ENCODE measurements around the gene GRIN1.

GRIN1 gene

DNA sequence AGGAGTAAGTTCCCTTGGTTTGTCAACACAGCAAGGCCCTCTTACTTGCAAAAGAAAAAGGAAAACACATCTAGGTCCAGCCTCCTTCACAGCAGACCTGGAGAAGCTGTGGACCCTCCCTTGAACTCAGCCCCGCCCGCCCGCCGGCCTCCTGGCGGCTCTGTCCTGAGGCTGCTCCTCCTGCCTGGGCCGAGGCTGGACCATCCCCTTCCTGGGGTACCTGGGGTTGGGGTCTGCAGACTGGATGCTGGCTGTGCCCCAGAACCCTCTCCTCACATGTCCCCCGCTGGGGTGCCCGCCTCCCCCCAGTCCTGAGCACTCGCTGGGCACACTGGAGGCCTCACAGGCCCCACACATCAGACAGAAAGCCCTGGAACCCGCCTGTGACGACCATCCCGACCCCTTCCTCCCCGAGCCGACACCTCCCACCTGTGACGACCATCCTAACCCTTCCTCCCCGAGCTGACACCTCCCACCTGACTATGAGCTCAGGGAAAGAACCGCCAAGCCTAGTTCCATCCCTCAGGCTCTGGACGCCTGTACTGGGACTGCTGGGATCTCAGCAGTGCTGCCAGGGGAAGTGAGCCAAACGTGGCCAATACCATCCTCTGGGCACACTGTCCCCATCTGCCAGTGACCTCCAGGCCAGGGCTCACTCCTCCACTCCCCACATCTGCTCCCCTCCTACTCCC, 40.1 kb downstream of the GRIN1 start:
- no peak for DNase-seq (ENCODE audit: low spot score)

DNA sequence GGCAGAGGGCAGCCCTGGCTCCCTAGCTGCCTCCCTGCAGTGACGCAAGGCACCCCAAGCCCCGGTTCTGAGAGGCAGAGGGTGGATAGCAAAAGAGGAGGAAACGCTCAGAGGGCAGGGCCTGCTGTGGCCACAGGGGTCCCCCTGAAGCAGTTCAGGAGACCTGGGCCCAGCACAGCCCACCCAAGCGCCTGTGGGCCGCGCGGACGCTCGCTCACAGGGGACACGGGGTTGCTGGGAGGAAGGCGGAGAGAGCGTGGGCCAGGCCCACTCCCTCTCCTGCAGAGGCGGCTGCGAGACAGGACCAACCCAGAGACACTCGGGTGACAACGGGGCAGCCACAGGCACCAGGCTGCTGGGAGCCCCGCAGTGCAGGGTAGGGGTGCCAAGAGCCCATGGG, 40.8 kb downstream of the GRIN1 start:
- DNase-seq (ENCODE audit: low spot score) = no peak

DNA sequence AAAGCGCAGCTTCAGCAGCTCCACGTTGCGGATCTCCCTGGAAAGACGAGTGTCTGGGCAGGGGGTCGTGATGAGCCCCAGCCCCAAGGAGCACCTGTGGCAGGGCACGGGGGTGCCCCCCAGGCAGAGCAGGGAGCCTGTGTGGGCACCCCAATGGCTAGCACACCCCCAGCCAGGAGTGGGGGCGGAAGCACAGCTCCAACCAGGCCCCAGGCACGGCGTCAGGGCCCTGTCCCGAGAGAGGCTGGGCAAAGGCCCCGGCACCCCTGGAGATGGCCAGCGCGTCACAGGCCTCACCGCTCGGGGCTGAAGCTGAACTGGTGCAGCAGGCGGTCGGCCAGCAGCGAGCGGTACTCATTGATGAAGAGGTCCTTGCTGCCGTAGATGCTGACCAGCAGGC, 41.5 kb downstream of the GRIN1 start:
- DNase-seq (ENCODE audit: low spot score) = no peak

DNA sequence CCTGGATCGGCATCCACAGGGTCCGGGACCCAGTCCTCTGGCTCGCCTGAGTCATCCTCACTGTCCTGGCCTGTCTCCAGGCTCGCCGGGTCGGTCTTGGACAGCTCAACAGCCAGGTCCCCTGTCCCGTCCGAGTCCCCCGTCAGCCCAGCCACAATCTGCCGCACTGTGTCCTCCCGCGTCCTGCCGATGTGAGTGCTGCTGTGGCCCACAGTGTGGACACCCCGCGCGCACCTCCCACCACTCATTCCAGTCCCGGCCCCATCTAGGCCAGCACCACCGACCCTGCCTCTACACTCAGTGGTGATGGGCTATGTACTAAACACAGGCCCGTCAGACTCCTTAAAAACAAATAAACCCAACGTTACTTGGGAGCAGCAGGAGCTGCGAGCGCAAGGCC, 42.7 kb downstream of the GRIN1 start:
- no peak for DNase-seq (ENCODE audit: low spot score)

DNA sequence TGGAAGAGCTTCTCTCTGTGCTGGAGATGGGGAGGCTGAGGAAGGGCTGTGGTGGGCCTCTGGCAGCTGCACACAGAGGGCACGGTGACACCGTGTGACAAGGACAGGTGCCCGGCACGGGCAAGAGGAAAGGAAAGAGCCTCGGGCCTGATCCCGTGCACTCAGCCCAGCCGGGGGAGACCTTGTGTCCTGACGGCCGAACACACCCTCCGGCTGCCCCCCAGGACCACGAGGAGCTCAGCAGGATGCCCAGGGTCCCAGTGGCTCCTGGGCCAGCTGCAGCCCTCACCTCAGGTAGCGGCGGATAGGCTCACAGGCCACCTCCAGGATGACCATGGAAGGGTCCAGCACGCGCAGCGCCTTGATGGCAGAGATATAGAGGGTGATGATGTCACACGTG, 43.9 kb downstream of the GRIN1 start:
- DNase-seq (ENCODE audit: low spot score) = no peak

DNA sequence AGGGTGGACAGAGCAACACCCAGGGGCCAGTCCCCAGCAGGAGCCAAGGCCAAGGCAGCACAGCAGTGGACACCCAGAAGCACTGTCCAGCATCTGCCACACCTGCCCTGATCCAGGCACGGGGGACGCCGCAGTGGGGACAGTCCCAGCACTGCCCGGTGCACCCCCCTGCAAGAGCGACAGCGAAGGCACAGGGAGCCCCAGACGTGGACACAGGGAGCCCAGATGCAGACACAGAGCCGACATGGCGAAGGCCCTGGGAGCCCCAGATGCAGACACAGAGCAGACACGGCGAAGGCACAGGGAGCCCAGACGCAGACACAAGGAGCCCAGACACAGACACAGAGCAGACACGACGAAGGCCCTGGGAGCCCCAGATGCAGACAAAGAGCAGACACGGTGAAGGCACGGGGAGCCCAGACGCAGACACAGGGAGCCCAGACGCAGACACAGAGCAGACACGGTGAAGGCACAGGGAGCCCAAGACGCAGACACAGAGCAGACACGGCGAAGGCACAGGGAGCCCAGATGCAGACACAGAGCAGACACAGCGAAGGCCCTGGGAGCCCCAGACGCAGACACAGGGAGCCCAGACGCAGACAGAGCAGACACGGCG, 45.1 kb downstream of the GRIN1 start:
- no peak for DNase-seq (ENCODE audit: low spot score)

DNA sequence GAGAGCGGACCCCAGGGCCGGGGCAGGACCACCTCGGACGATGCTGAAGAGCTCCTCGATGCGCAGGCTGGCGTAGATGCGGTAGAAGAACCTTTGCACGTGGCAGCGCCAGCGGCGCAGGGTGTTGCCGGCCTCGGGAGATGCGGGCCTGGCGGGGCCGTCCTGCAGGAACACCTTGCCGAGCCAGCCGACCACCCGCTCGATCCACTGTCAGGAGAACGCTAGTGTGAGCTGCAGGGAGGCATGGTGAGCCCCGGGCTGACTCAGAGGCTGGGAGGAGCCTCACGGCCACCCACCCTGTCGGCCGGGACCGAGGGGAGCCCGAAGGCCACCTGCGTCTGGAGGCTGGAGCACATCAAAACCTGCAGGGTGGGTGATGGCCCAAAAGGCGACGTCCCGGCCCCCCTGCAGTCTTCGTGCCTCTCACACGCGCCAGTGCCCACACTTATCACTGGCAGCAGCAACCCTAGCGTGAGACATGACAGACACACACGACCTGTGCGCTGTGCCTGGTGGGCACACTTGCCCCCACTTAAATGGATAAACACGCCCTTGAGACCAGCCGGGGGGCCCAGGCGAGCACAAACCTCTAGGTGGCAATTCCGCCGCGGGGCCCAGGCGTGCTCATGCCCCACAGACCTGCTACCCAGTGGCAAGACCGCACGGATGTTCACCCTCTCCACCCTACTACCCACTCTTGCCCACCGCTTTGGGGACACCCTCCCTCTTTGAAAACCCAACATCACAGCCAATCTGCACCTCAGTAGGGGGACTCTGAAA, 46.1 kb downstream of the GRIN1 start:
- no peak for DNase-seq (ENCODE audit: low spot score)

DNA sequence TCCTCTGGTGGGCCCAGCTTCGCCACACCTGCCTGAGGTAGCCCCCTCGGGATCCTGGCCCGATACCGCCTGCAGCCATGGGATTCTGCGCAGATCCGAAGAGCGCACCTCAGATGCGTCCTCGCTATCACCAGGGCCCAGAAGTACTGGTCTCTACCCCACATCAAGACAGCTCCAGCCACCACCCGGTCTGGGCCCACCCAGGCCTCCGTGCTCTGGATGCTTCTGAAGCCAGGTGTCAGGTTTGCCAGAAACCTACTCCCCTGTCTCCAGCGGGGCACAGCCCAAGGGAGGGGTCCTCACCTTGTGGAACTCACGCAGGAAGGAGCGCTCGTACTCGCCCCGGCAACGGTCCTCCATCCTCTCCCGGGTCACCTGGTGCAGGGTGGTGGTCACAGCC, 47.0 kb downstream of the GRIN1 start:
- no peak for DNase-seq (ENCODE audit: low spot score)

DNA sequence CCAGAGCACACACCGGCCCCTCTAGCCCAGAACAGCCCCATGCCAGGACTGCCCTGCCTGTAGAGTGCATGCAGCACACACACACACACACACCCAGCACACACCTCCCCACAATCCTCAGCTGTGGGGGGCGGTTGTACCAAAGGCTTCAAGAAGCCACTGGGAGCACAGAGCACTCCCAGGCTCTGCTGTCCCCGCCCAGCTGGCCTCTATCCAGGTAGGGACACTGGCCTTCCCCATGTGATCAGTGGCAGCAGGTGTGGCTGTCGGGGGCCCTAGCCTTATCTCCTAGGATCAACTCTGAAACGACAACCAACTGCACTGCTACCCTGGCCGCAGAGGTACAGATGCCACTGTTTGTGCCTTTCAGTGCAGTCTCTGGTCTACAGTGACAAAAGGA, 47.4 kb downstream of the GRIN1 start:
- DNase-seq (ENCODE audit: low spot score) = no peak

DNA sequence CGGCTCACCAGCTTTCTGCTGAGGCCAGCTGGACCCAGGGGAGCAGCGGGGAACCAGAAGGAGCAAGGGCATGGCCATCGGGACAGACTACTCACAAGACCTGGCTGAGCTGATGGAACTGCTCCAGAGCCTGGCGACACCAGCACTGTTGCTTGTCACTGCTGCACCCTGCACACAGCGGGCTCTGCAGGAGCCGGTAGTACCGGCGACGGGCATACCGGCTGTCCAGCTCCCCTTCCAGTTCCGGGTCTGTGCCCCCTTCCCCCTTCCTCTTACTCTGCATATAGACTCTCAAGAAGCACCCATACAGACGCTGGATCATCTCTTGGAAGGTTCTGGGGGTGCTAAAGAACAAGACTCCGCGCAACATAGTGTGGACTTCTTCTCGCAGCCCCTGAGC, 48.4 kb downstream of the GRIN1 start:
- no peak for DNase-seq (ENCODE audit: low spot score)

DNA sequence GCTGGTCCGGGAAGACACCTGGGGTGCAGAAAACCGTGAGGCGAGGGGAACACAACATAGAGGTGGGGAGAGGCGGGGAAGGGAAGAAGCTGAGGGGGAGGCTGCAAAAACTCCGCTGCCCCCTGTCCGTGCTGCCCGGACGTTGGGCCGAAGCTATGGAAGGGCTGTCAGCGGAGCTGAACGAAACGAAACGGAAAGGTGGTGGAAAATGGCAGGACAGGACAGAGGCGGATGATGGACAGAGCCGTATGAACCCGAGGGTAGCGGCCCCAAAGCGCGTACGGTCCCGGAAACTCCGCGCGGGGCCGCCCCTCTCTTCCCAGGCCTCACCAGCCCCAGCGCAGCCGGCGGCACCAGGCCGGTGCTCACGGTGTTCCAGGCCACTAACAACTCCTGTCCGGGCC, 49.1 kb downstream of the GRIN1 start:
- DNase-seq (ENCODE audit: low spot score) = no peak

DNA sequence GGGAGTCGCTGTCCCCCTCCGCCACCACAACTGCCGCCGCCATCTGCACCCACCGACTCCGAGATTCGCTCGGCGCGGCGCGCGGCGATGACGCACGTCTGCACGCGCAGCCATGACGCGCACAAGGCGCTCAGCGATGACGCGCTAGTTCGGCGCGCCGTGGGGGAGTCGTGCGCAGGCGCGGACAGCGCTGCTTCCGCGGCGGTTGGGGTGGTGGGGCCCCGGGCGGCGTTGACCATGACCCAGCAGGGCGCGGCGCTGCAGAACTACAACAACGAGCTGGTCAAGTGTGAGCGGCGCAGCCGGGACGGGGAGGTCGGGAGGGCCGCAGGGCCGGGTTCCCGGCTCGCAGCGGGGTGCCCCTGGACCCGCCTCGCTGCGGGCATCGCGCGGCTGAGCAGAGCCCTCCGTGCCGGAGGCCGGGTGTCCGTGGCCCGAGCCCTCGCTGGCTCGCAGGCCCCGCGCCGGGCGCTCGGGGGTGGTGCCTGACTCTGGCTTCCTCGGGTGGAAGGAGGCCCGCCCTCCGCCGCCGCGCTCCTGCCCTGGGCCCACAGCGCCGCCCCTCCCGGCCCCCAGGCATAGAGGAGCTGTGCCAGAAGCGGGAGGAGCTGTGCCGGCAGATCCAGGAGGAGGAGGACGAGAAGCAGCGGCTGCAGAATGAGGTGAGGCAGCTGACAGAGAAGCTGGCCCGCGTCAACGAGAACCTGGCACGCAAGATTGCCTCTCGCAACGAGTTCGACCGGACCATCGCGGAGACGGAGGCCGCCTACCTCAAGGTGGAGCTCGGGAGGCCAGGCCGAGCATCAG, 49.7 kb downstream of the GRIN1 start, which contains the start of the genes ANAPC2 and SSNA1:
Gene ANAPC2 (minus strand): TSS at position 71 of the 807 bp plus-strand sequence. CDS start 28 bp downstream, at position 43.
Gene SSNA1 (plus strand): TSS at position 187 of the 807 bp plus-strand sequence. CDS start 51 bp downstream, at position 238.
- DNase-seq (ENCODE audit: low spot score) = peak; percentile 98

DNA sequence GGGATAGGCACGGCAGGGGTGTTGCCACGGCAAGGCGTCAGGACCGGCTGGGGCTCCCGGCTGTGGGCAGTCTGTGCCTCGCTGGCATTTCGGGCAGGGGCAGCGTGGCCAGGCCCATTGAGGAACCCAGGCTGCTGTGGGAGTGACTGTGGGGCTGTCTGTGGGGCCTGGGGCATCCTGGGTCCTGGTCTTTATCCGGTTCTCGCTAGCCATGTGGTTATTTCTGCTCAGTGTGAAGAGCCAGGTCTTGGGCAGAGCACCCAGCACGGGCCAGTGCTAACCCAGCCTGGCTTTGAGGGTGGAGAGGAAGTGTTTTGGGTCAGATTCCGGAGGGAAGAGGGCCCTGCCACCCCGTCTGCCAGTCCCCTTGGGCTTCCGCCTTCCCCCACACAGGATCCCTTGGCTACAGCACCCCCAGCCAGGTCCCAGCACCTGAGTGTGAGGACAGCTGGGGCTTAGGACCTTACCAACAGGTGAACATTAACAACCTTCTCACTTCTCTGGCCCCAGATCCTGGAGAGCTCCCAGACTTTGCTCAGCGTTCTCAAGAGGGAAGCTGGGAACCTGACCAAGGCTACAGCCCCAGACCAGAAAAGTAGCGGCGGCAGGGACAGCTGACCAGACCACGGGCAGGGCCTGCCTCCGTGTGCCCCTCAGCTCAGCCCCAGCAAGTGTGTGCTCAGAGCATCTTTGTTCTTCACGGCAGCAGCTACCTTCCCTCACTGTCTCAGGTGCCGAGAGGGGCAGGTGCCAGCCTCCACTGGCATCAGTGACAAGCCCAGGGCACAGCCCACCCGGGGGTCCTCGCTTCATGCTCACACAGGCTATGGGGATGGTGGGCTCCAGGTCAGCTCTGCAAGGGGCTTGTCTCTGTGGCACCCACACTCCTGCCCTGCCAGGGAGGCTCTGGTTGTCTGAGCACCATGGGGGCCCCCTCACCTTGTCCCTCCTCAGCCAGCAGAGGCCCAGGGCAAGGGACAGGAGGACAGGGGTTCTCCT, 50.6 kb downstream of the GRIN1 start:
- no peak for DNase-seq (ENCODE audit: low spot score)

DNA sequence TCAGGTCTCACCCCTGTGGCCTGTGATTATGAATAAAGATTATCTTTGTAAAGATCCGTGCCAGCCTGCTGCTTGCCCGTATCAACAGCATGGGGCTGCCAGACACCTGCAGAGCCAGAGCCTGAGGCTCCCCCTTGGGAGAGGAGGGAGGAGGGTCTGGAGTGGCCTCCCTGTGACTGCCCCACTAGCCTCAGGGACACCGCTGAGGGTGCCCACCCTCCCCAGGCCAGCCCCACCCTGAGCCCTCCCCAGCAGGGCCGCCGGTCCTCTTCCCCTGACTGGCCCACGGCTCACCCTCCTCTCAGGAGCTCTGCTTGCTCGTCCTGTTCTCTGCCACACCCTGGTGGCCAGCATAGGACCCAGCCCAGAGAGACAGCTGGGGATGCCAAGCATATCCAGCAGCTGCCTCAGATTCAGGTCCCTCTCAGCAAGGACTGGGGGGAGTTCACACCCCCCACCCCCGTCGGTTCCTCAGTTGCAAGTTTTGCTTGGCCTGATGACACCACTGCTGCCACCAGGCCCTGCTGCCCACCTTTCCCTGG, 51.4 kb downstream of the GRIN1 start:
- no peak for DNase-seq (ENCODE audit: low spot score)

DNA sequence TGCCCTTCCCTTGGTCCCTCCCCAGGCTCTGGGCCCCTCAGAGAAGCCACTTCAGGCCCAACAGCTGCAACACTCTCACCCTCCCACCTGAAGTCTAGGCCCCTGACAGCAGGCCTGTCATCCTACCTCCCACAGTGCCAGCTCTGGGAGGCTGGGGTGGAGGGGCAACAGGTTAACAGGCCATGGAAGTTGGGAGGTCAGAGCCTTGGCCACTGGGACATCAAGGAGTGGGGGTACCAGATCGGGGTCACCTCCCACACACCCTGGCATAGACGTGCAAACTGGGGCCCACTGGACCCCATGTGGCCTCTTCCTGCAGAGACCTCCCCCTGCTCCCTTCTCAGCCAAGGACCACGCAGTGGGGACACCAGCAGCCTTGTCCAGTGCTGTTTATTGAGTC, 52.3 kb downstream of the GRIN1 start:
- no peak for DNase-seq (ENCODE audit: low spot score)

DNA sequence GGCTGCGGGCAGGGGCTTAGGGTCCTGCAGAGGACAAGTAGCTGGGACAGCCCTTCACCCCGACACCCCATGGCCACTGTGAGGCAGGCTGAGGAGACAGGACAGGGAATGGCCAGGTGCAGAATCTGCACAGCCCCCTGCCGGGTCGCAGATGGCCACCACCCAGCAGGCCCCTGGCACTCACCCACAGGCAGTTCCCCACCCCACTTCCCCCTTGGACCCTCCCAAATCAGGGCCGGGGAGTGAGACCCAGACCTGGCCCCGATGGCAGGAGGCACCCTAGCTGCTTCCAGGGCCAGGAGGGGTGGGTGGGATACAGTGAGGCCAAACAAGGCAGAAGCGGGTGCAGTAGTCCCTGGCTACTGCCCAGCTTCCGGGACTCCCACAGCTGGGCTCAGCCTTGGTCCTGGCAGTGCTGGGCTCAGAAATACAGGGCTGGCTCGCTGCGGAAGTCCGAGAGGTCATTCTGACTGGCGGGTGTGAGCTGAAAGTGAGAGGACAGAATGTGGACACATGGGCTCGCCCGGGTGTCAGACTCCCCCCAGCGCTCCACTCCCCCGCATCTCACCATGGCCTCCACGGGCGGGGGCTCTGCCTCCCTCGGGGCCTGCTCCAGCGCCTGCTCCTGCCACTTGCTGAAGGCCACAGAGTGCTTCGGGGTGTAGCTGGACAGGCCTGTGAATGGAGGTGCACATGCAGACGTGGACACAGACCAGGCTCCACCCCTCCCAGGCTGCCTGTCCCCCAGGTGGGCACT, 52.9 kb downstream of the GRIN1 start:
- DNase-seq (ENCODE audit: low spot score) = no peak

DNA sequence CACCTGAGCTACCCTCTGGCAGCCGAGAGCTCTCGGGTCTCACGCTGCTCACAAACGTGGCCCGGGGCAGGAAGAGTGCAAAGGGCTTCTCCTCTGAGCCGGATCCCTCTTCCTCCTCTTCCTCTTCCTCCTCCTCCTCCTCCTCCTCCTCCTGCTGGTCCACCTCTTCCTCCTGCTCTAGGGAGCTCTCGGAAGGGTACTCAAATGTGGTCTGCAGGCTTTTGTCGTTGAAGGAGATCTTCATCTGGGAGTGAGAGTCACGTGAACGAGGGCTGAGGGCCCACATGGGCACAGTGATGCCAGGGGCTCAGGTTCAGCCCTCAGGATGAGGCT, 53.5 kb downstream of the GRIN1 start:
- DNase-seq (ENCODE audit: low spot score) = no peak

DNA sequence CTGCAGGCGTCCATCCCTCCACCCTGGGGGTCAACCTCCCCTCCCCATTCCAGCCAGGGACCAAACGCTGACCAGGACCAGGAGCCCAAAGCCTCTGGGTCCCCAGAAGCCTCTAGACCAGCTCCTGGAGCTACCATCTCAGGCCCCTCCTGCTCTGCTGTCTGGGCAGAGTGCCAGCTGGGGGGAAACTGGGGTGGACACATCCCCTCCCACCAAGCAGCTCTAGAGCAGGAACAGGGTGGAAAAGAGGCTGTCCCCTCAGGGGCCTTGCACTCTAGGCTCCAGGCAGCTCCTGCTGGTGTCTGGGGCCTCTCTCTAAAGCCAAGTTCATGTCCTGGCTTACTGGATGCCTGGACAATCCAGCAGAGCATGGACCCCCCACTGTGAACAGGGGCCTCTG, 53.9 kb downstream of the GRIN1 start:
- DNase-seq (ENCODE audit: low spot score) = no peak

DNA sequence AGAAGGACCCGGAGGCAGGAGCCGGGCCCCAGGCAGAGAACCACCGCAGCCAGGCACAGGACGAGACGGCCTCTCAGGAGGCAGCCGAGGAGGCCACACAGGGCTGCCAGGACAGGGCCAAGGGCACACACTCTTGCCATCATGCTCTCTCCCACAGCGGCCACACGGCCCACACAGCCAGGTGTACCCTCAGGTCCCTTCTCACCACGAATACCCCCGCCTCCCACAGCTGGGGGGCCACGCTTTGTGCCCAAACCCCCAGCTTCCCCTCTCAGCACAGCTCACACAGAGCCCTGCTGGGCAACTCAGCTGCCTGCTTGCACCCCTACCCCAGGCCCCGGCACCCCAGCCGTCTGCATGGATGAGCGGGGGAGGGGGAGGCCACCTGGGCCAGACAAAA, 54.8 kb downstream of the GRIN1 start:
- no peak for DNase-seq (ENCODE audit: low spot score)

DNA sequence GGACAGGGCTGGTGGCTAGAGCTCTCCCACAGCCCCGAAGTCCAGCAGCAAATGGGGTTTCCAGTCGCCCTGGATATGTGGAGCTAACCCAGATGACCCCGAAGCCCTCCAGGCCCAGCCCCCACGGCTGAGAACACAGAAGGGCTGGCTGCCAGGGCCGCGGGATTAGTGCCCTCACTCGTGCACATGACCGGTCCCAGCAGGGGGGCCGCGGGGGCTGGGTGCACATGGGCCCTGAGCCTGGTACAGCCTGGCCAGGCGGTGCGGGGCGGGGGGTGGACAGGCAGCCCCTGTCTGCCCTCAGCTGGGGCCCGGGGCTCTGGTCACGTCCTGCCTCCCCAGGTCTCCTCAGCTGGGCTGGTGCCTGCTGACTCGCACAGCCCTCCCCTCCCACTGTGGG, 55.4 kb downstream of the GRIN1 start:
- peak; percentile 73 for DNase-seq (ENCODE audit: low spot score)
